Hair follicle dermal papilla cell (primary cell): ENCODE data around the gene RFX1. TPM values are rescaled to one million over a fixed set of nuclear protein-coding genes. Genes with fewer than 3 reads are reported as not detected.

ENCODE experiments used
- total RNA-seq: library from RNA; depleted of rRNA; stranded (reverse); fragments of >200 nt; gene quantifications from 2 replicates; pipeline ENCODE4 v1.2.3, GENCODE V29; 2012

The RFX1 gene
- total RNA-seq: 3.2 TPM in 2 replicates

DNA sequence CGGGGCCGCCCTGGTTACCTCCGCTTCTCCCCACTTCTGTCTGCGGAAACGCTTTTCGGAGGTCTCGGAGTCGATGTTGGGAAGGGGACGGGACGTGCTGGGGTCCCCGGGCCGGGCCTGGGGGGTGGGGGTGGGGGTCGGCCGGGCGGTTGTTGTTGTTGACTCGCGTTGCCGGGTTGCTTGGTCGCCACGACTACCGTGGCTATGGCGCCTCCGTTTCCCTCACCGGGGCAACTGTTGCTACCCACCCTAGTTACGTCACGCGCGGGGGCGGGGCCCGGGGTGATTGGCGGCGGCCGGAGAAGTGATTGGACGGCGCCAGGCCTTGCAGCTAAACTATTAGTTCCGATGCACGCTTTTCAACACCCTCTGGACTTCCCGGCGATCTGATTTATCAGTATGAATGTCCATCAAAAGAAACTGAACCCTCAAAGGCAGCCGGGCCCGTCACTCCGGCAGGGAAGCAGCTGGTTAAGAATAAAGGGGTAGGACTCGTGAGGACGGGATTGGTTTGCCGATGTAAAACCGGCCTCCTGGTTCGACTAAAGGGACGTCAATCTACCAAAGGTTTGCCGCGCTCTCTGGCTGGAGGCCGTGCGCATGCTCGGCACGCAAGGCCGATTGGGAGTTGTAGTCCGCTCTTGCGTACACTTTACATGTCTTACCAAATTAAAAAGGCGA is at the start of gene RFX1:
Gene RFX1 (minus strand): TSS at position 236 of the 681 bp plus-strand sequence. CDS start 12,477 bp downstream, outside the sequence.

DNA sequence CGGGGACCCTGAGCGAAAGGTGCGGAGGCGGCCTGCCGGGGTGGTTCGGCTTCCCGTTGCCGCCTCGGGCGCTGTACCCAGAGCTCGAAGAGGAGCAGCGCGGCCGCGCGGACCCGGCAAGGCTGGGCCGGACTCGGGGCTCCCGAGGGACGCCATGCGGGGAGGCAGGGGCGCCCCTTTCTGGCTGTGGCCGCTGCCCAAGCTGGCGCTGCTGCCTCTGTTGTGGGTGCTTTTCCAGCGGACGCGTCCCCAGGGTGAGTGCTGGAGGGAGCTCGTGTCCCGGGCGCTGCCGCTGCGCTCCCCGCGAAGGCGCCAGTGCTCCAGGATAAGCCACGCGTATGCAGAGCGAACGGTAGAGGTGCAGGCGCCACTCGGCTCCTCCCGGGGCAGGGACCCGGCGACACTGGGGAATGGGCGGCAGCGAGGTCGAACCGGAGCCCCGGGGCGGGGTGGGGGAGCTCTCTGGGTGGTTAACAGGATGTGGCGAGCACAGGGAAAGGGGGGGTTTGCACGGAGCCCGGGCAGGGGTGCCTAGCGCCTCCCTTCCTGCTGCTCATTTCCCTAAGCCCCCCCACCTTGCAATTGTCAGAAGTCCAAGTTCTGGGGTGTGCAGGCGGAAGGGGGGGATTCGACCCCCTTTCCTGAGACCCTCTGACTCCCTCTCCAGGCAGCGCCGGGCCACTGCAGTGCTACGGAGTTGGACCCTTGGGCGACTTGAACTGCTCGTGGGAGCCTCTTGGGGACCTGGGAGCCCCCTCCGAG is 25.8 kb upstream of the RFX1 start, which contains the start of gene IL27RA:
Gene IL27RA (plus strand): TSS at position 44 of the 762 bp plus-strand sequence. CDS start 111 bp downstream, at position 155.

DNA sequence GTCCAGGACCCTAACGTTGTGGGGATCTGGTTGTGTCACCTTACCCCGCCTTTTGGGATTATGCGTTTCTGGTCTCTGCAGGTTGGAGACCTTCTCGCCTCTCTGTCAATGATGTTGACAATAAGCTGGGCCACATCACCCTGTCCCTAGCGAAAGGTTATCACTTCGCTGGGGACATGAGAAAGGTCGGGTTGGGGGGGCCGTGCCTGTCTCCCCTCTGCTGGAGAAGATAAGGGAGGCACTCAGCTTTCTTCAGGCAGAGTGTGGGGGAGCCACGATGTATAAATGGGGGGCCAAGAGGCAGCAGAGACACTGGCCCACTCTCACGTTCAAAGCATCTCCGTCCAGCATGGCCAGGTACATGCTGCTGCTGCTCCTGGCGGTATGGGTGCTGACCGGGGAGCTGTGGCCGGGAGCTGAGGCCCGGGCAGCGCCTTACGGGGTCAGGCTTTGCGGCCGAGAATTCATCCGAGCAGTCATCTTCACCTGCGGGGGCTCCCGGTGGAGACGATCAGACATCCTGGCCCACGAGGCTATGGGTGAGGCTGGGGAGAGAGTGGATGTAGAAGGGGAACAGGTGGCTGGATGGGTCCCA is 21.8 kb upstream of the RFX1 start, which contains the start of gene RLN3:
Gene RLN3 (plus strand): TSS at position 293 of the 595 bp plus-strand sequence. CDS start 57 bp downstream, at position 350.

DNA sequence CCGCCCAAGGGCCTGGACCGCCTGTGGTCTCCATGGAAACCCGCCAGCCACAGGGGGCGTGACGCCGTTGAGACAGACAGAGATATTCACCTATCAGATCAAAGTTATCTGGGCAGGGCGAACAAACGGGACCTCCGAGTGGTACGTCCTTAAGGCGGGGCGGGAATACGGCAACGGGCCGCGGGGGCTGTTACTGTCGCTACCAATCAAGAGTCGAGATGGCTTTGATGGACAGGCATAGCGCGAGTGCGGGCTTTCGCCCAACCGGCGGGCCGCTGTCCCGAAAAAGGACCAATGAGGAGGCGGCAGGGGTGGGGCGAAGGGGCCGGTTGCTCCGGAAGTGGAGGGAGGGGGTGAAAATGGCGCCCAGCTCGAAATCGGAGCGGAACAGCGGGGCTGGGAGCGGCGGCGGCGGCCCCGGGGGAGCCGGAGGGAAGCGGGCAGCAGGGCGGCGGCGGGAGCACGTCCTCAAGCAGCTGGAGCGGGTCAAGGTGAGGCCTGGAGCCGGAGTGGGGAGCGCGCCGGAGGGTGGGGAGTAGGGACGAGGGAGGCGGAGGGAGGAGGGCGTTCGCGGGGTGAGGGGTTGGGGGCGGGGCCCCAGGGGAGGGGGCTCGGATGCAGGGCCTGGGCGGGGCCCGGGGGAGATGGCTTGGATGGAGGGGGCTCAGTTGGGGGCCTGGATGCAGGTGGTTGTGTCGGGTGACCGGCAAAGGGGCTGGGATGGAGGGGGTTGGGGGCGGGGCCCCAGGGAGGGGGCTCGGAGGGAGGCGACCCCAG is 53.8 kb downstream of the RFX1 start, which contains the start of gene DCAF15:
Gene DCAF15 (plus strand): TSS at position 356 of the 777 bp plus-strand sequence. CDS start 4 bp downstream, at position 360.

DNA sequence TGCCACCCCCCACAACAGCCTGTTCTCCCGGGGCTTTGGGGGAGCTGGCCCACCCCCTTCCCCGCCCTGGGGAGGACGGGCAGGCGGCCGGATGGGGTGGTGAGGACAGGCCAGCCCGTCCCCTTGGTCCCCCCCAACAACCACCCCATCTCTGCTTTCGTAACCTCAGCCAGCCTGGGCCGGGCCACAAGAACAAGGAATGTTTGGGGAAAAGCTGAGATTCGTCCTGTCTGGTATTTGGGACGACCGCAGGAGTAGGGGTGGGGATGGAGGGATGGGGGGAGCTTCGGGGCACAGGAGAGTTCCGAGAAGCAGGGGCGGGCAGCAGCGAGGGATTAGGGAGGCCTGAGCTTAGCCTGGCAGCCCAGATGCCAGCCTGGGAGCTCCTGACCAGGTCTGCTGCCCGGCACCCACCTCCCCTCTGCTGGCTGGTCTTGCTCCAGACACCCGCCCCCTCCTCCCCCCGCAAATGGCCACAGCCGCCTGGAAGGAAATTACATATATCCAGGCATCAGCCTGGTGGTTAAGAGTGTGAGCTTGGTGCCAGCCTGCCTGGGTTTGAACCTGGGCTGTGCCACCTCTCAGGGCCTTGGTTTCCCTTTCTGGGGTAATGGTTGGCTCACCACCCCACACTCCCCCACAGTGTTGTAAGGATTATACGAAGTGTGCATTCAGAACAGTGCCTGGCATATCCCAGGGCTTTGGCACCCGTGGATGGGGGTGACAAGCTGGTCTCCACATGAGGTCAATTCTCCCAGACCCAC is 67.6 kb downstream of the RFX1 start, which contains the start of gene PODNL1:
Gene PODNL1 (minus strand): TSS at position 117 of the 764 bp plus-strand sequence. CDS start 236 bp downstream, outside the sequence.

Other genes with a start within 250 kb of the RFX1 start
- 22.5 and 26.3 TPM in 2 replicates for gene MRI1, start 241.8 kb downstream of the RFX1 start, total RNA-seq
- 30.0 and 42.6 TPM in 2 replicates for gene C19orf53, start 231.9 kb downstream of the RFX1 start, total RNA-seq
- 8.4 and 11.4 TPM in 2 replicates for gene ZSWIM4, start 210.9 kb downstream of the RFX1 start, total RNA-seq
- 0.49 TPM in 1 of 2 replicates, not detected in the other for gene NANOS3, start 129.2 kb downstream of the RFX1 start, total RNA-seq
- gene BRME1, start 100.2 kb downstream of the RFX1 start, total RNA-seq: 0.36 and 0.97 TPM in 2 replicates
- gene CC2D1A, start 100.1 kb downstream of the RFX1 start, total RNA-seq: 24.7 and 26.8 TPM in 2 replicates
- gene PODNL1, start 67.9 kb downstream of the RFX1 start, total RNA-seq: 7.2 and 11.5 TPM in 2 replicates
- gene DCAF15, start 53.8 kb downstream of the RFX1 start, total RNA-seq: 12.8 and 14.3 TPM in 2 replicates
- gene RLN3, start 21.8 kb upstream of the RFX1 start, total RNA-seq: not detected in 2 replicates
- 0.49 and 2.1 TPM in 2 replicates for gene IL27RA, start 25.4 kb upstream of the RFX1 start, total RNA-seq
- 0.32 TPM in 1 of 2 replicates, not detected in the other for gene PALM3, start 55.8 kb upstream of the RFX1 start, total RNA-seq
- 0.49 TPM in 2 replicates for gene MISP3, start 66.5 kb upstream of the RFX1 start, total RNA-seq
- not detected in 2 replicates for gene C19orf67, start 79.5 kb upstream of the RFX1 start, total RNA-seq
- gene SAMD1, start 84.4 kb upstream of the RFX1 start, total RNA-seq: 18.9 and 28.9 TPM in 2 replicates
- 51.6 and 61.8 TPM in 2 replicates for gene PRKACA, start 111.4 kb upstream of the RFX1 start, total RNA-seq
- gene ASF1B, start 130.3 kb upstream of the RFX1 start, total RNA-seq: 1.3 and 2.2 TPM in 2 replicates
- 4.9 and 5.1 TPM in 2 replicates for gene ADGRL1, start 199.8 kb upstream of the RFX1 start, total RNA-seq